Ovary (tissue), 10 donors: ENCODE measurements around the gene PMS2. TPM values are rescaled to one million over a fixed set of nuclear protein-coding genes. Genes with fewer than 3 reads are reported as not detected.
"Not testable (repeated sequence)": the region's sequence is repeated elsewhere in the genome, so short reads cannot be mapped to it uniquely, and the experiment has no call there.

Experiments used
- DNase-seq, 5 donors: peaks; one replicate each; pipeline ENCODE4 v3.0.0-alpha.2; 2019 to 2020
- H3K27ac ChIP-seq, 2 donors: fragments of 200-600 bp; one replicate each; pipeline versions ENCODE4 v1.5.1 to v1.8.0; 2019 to 2022
- H3K27me3 ChIP-seq: fragments of 200-600 bp; one replicate; pipeline ENCODE4 v1.8.0; 2022
- H3K36me3 ChIP-seq: fragments of 200-600 bp; sonication (generic); one replicate; pipeline ENCODE4 v1.5.1; 2019
- H3K4me1 ChIP-seq: one replicate; pipeline ENCODE4 v1.8.1; 2013; ENCODE audit warnings: mild to moderate bottlenecking, moderate library complexity; ENCODE audit not compliant: insufficient read depth
- H3K4me3 ChIP-seq: fragments of 200-600 bp; sonication (generic); one replicate; pipeline ENCODE4 v1.5.1; 2017
- H3K9me3 ChIP-seq, 2 donors: fragments of 200-600 bp in 1 of 2; sonication (generic) in 1 of 2; one replicate each; pipeline versions ENCODE4 v1.5.1 to v1.8.1; 2013 to 2019; ENCODE audit warnings: mild to moderate bottlenecking in 1 of 2, moderate library complexity in 1 of 2
- CTCF ChIP-seq, 3 donors: fragments of 450-650 bp in 2 of 3; fragments of 200-600 bp in 1 of 3; IDR thresholded peaks; one replicate each; pipeline versions ENCODE4 v1.5.1 to v1.8.0; 2016 to 2022; ENCODE audit warnings: antibody characterized with exemption in 3 of 3, mild to moderate bottlenecking in 1 of 3
- EP300 ChIP-seq: sonication (generic); formaldehyde crosslinking; IDR thresholded peaks from one replicate; pipeline ENCODE4 v1.6.1; 2017; ENCODE audit warnings: antibody characterized with exemption
- POLR2A ChIP-seq: fragments of 450-650 bp; IDR thresholded peaks from one replicate; pipeline ENCODE4 v1.6.1; 2017; ENCODE audit warnings: antibody characterized with exemption, mild to moderate bottlenecking, moderate library complexity
- WGBS, 3 donors: extraction: QIAGEN DNeasy Blood & Tissue Kit in 1 of 3; methylation state at CpG; one replicate each; pipeline versions ENCODE4 v1.1.5 to v1.1.7; 2013 to 2017; 5-methylcytosine and 5-hydroxymethylcytosine counted together
- intact Hi-C, 4 donors: fragments of 100-400 bp; cut with DNase I; formaldehyde crosslinking; loops; one replicate each; pipeline versions ENCODE4 v1.11.0 to v1.15.1; 2022 to 2023
- long read RNA-seq, 3 donors: library from polyadenylated mRNA in 2 of 3; unstranded in 2 of 3; transcript quantifications; one replicate each; pipeline ENCODE4 v2.0.0 and lab custom pipeline, GENCODE V29; 2021 to 2026
- polyA plus RNA-seq, 2 donors: library from polyadenylated mRNA; stranded (reverse); fragments of 200-250 nt in 1 of 2; fragments of 350-450 nt in 1 of 2; fragmentation: Illumina TruSeq in 1 of 2; extraction: RNeasy Lipid Tissue Mini Kit (QIAGEN cat#74804) in 1 of 2; gene quantifications; one replicate each; pipeline ENCODE4 v1.2.3, GENCODE V29; 2013 to 2014
- total RNA-seq, 7 donors: library from RNA; depleted of rRNA in 2 of 7; stranded (reverse); fragments of >200 nt in 2 of 7; fragmentation: NEBNext Ultra II Directional in 3 of 7; extraction: Animal tissue kit (Norgen Biotek cat#: 25700) in 3 of 7; gene quantifications; one replicate each; pipeline versions ENCODE4 v1.1.0 to v1.2.4, GENCODE V29; 2016 to 2023
- donor health status: DM: no; HTN: no; CAD: no; lungs with moderate emphysema.
- donor health status: DM: no; HTN: no; CAD: no.
- donor health status: Bipolar disorder and iron deficiency.
- donor health status: DM: yes; HTN: yes; CAD: no.
- donor health status: DM: no; HTN: no; CAD: no.
- donor health status: DM: yes; HTN: yes; CAD: no.

PMS2 gene
- total RNA-seq (10 to 100 TPM in 3 of 7 donors, 1 to 10 TPM in 4; 5.2 to 14.5 (median 9.0) TPM), polyA plus RNA-seq (10 to 100 TPM in 1 of 2 donors, 1 to 10 TPM in 1; 5.9 to 15.9 TPM)
- long read RNA-seq, donor 1, transcript PMS2-201 (15 exons, 2,855 nt) = major isoform, 5 of 21 reads
- long read RNA-seq, donor 1, partial matches to known transcripts = 7 of 21 reads
- long read RNA-seq, donor 1, other reads (novel, unspliced or antisense) = 8 of 21 reads
- long read RNA-seq, donor 2, partial matches to known transcripts = 0 of 2 reads
- long read RNA-seq, donor 2, other reads (novel, unspliced or antisense) = 0 of 2 reads
- long read RNA-seq, donor 3, partial matches to known transcripts = 1 of 9 reads
- long read RNA-seq, donor 3, other reads (novel, unspliced or antisense) = 3 of 9 reads

- Histone ChIP-seq H3K4me3 (peak within 1 kb of the TSS; percentile 56), H3K27ac (peak within 1 kb of the TSS; percentile 49 to 91), H3K27me3 (no peaks in the 10 kb centered on the region), H3K9me3 (no peaks in the 10 kb centered on the region), H3K36me3 (no peaks in the 10 kb centered on the region), H3K4me1 (peaks cover 3% of the 10 kb centered on the region)
- DNase-seq = peak; percentile 97 to 99 (median 98)
- intact Hi-C loops = loop anchor here in 1 of 4 donors (10.0 kb wide), 1 partner anchor 316 kb away; no protein-coding TSS in a partner anchor
- 0 to 1% (median 0%) methylated on average over 68 to 84 of the region's 84 CpGs for WGBS, 3 donors
- peak; percentile 57 for TF ChIP-seq POLR2A
- no peak for TF ChIP-seq CTCF (IDR thresholded peaks at IDR 0.05)
These were observed at the start of gene PMS2, which contains the start of gene AIMP2 for GRCh38 chr7:6008668-6009611. Gene PMS2 (minus strand): TSS chr7:6009049. CDS start chr7:6009019, 30 bp downstream. Gene AIMP2 (plus strand): TSS chr7:6009272. CDS start chr7:6009364, 92 bp downstream.

- no peaks in the 10 kb centered on the region for H3K9me3 ChIP-seq
- intact Hi-C loops = no loop called here
- H3K4me3 ChIP-seq = no peak overlapping the region
These were observed 48.7 kb upstream of the PMS2 start for GRCh38 chr7:6057316-6058129.

GRCh38 chr7:6056616-6057015 lies 47.8 kb upstream of the PMS2 start:
- Histone ChIP-seq H3K36me3 (no peaks in the 10 kb centered on the region), H3K27me3 (no peaks in the 10 kb centered on the region), H3K4me1 (peaks cover 3% of the 10 kb centered on the region), H3K4me3 (no peak overlapping the region), H3K9me3 (no peaks in the 10 kb centered on the region), H3K27ac (no peak overlapping the region)
- DNase-seq = no peak
- intact Hi-C loops = no loop called here
- WGBS, 3 donors = 7 to 46% (median 29%) methylated on average over 1 of the region's 1 CpG
- no peak for TF ChIP-seq POLR2A

More at GRCh38 chr7:6057316-6058129, 48.7 kb upstream of the PMS2 start:
- WGBS, 3 donors = 31 to 43% (median 32%) methylated on average over 14 of the region's 14 CpGs
- H3K4me1 ChIP-seq = peaks cover 3% of the 10 kb centered on the region
- no peaks in the 10 kb centered on the region for H3K36me3 ChIP-seq
- TF ChIP-seq CTCF (IDR thresholded peaks at IDR 0.05) (no peak), POLR2A (no peak), EP300 (no peak)
- DNase-seq = no peak
- no peak overlapping the region for H3K27ac ChIP-seq
- no peaks in the 10 kb centered on the region for H3K27me3 ChIP-seq

- H3K27me3 ChIP-seq, intact Hi-C loops, H3K4me3 ChIP-seq, H3K36me3 ChIP-seq, H3K27ac ChIP-seq, H3K9me3 ChIP-seq, H3K4me1 ChIP-seq, DNase-seq: not testable (repeated sequence)
- 94 to 98% (median 96%) methylated on average over 9 of the region's 9 CpGs for WGBS, 3 donors
These were observed 42.3 kb upstream of the PMS2 start for GRCh38 chr7:6051185-6051584.

- TF ChIP-seq CTCF (IDR thresholded peaks at IDR 0.05) (no peak), EP300 (no peak), POLR2A (no peak)
- Histone ChIP-seq H3K4me1 (no peaks in the 10 kb centered on the region), H3K27ac (no peak overlapping the region), H3K27me3 (no peaks in the 10 kb centered on the region), H3K36me3 (no peaks in the 10 kb centered on the region), H3K4me3 (no peak overlapping the region), H3K9me3 (no peaks in the 10 kb centered on the region)
- WGBS, 3 donors = 65 to 74% (median 70%) methylated on average over 4 of the region's 4 CpGs
- intact Hi-C loops = no loop called here
- DNase-seq = no peak
These were observed 40.9 kb upstream of the PMS2 start for GRCh38 chr7:6049780-6050179.
